NCI-H128 (cell line): ENCODE measurements around the gene NPHS1.
"Not testable (repeated sequence)": the region's sequence is repeated elsewhere in the genome, so short reads cannot be mapped to it uniquely, and the experiment has no call there.

Experiments
- DNase-seq: peaks from one replicate; lab custom pipeline; 2025; ENCODE audit not compliant: unreplicated experiment; lab: John Stamatoyannopoulos, UW

The NPHS1 gene

GRCh38 chr19:35816262-35816661, 36.0 kb downstream of the NPHS1 start:
- no peak for DNase-seq

GRCh38 chr19:35813043-35813890, 39.0 kb downstream of the NPHS1 start:
- no peak for DNase-seq

- no peak for DNase-seq
These were observed 39.9 kb downstream of the NPHS1 start, which contains the start of gene PRODH2 for GRCh38 chr19:35812220-35813042. Gene PRODH2 (minus strand): TSS chr19:35812845. CDS start chr19:35812805, 40 bp downstream.

- DNase-seq, result no peak
These were observed 40.7 kb downstream of the NPHS1 start for GRCh38 chr19:35811317-35812219.

GRCh38 chr19:35807633-35808032, 44.7 kb downstream of the NPHS1 start:
- no peak for DNase-seq

GRCh38 chr19:35806597-35806996, 45.7 kb downstream of the NPHS1 start:
- DNase-seq, result no peak

- DNase-seq, result no peak
These were observed 46.7 kb downstream of the NPHS1 start for GRCh38 chr19:35805526-35806102.

- DNase-seq, result no peak
These were observed 50.5 kb downstream of the NPHS1 start for GRCh38 chr19:35801828-35802227.

GRCh38 chr19:35797663-35798062, 54.6 kb downstream of the NPHS1 start:
- no peak for DNase-seq

- no peak for DNase-seq
These were observed 55.4 kb downstream of the NPHS1 start for GRCh38 chr19:35796645-35797542.

- not testable (repeated sequence) for DNase-seq
These were observed 56.7 kb downstream of the NPHS1 start for GRCh38 chr19:35795564-35795963.

GRCh38 chr19:35793381-35794165, 58.7 kb downstream of the NPHS1 start:
- no peak for DNase-seq

GRCh38 chr19:35792888-35793287, 59.4 kb downstream of the NPHS1 start:
- no peak for DNase-seq

- DNase-seq, result no peak
These were observed 60.0 kb downstream of the NPHS1 start for GRCh38 chr19:35792312-35792711.

GRCh38 chr19:35791814-35792279, 60.5 kb downstream of the NPHS1 start:
- no peak for DNase-seq

GRCh38 chr19:35790981-35791813, 61.1 kb downstream of the NPHS1 start:
- no peak for DNase-seq

- no peak for DNase-seq
These were observed 62.0 kb downstream of the NPHS1 start for GRCh38 chr19:35789978-35790944.
